Testis (tissue), 3 donors: Measurements from ENCODE around the gene SVIL. TPM values are rescaled to one million over a fixed set of nuclear protein-coding genes. Genes with fewer than 3 reads are reported as not detected.
"Not testable (repeated sequence)": the region's sequence is repeated elsewhere in the genome, so short reads cannot be mapped to it uniquely, and the experiment has no call there.

Experiments used
- DNase-seq: peaks from one replicate; pipeline ENCODE4 v3.0.0-alpha.2; 2019
- H3K27ac ChIP-seq, 2 donors: fragments of 200-600 bp; sonication (generic); one replicate each; pipeline ENCODE4 v1.5.1; 2019
- H3K27me3 ChIP-seq: fragments of 200-600 bp; sonication (generic); one replicate; pipeline ENCODE4 v1.5.1; 2019
- H3K36me3 ChIP-seq: fragments of 200-600 bp; sonication (generic); one replicate; pipeline ENCODE4 v1.5.1; 2017; ENCODE audit warnings: low read depth; ENCODE audit errors: missing control alignments
- H3K4me1 ChIP-seq: fragments of 200-600 bp; sonication (generic); one replicate; pipeline ENCODE4 v1.5.1; 2019
- H3K4me3 ChIP-seq, 2 donors: fragments of 200-600 bp; sonication (generic); one replicate each; pipeline ENCODE4 v1.5.1; 2017 to 2019
- H3K9me3 ChIP-seq: fragments of 200-600 bp; sonication (generic); one replicate; pipeline ENCODE4 v1.5.1; 2017
- POLR2A ChIP-seq: fragments of 450-650 bp; IDR thresholded peaks from one replicate; pipeline ENCODE4 v1.6.1; 2017; ENCODE audit warnings: antibody characterized with exemption, mild to moderate bottlenecking, moderate library complexity
- WGBS, 2 donors: methylation state at CpG; one replicate each; pipeline ENCODE4 v1.1.5; 2018; 5-methylcytosine and 5-hydroxymethylcytosine counted together
- intact Hi-C: fragments of 100-400 bp; cut with DNase I; formaldehyde crosslinking; loops from one replicate; pipeline ENCODE4 v1.15.1; 2023; ENCODE audit warnings: low total_unique reads
- polyA plus RNA-seq: library from polyadenylated mRNA; stranded (reverse); fragments of 350-450 nt; fragmentation: Illumina TruSeq; extraction: RNeasy Lipid Tissue Mini Kit (QIAGEN cat#74804); gene quantifications from one replicate; pipeline ENCODE4 v1.2.3, GENCODE V29; 2014; ENCODE audit warnings: low read depth, low replicate concordance; ENCODE audit not compliant: insufficient read depth
- total RNA-seq, 2 donors: library from RNA; depleted of rRNA; stranded (reverse); fragments of >200 nt; gene quantifications; one replicate each; pipeline ENCODE4 v1.2.3, GENCODE V29; 2016
- TF ChIP-seq, protein P1 (sequence below), 3 experiments: fragments of 450-650 bp in 2 of 3; fragments of 200-600 bp in 1 of 3; sonication (generic) in 1 of 3; IDR thresholded peaks; one replicate each; pipeline ENCODE4 v1.5.1; 2016 to 2019; ENCODE audit warnings: antibody characterized with exemption in 3 of 3, mild to moderate bottlenecking in 2 of 3, moderate library complexity in 1 of 3

SVIL gene
- total and polyA plus RNA-seq, 3 donors from 2014 or later: 44.7 to 67.6 (median 63.1) TPM

DNA sequence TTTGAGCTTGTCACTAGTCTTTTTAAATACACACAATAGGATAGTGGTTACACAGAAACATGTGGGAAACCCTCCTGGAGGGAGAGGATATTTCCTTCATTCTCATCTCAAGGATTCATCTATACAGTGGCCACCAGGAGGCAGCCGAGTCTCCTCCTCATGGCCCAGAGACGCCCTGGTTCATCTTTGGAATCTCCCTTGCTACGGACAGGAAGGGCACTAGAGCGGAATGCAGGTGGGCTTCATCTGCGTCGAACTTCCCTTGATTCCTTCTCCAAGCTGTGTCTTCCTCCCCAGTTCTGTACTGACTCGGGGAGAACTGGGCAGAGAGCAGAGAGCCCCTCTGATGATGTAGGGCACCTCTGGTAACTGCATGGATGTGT is 146.9 kb downstream of the SVIL start:
- H3K27me3 ChIP-seq, intact Hi-C loops, DNase-seq, H3K9me3 ChIP-seq, H3K4me3 ChIP-seq, H3K36me3 ChIP-seq, H3K27ac ChIP-seq: not testable (repeated sequence)
- WGBS, 2 donors: 78 to 80% methylated on average over 6 to 7 of the region's 7 CpGs
- TF ChIP-seq, protein P1, sequence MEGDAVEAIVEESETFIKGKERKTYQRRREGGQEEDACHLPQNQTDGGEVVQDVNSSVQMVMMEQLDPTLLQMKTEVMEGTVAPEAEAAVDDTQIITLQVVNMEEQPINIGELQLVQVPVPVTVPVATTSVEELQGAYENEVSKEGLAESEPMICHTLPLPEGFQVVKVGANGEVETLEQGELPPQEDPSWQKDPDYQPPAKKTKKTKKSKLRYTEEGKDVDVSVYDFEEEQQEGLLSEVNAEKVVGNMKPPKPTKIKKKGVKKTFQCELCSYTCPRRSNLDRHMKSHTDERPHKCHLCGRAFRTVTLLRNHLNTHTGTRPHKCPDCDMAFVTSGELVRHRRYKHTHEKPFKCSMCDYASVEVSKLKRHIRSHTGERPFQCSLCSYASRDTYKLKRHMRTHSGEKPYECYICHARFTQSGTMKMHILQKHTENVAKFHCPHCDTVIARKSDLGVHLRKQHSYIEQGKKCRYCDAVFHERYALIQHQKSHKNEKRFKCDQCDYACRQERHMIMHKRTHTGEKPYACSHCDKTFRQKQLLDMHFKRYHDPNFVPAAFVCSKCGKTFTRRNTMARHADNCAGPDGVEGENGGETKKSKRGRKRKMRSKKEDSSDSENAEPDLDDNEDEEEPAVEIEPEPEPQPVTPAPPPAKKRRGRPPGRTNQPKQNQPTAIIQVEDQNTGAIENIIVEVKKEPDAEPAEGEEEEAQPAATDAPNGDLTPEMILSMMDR (IDR thresholded peaks at IDR 0.05): peak in 2 of 3 experiments; percentile 16 to 40
- H3K4me1 ChIP-seq: peaks cover 12% of the 10 kb centered on the region

DNA sequence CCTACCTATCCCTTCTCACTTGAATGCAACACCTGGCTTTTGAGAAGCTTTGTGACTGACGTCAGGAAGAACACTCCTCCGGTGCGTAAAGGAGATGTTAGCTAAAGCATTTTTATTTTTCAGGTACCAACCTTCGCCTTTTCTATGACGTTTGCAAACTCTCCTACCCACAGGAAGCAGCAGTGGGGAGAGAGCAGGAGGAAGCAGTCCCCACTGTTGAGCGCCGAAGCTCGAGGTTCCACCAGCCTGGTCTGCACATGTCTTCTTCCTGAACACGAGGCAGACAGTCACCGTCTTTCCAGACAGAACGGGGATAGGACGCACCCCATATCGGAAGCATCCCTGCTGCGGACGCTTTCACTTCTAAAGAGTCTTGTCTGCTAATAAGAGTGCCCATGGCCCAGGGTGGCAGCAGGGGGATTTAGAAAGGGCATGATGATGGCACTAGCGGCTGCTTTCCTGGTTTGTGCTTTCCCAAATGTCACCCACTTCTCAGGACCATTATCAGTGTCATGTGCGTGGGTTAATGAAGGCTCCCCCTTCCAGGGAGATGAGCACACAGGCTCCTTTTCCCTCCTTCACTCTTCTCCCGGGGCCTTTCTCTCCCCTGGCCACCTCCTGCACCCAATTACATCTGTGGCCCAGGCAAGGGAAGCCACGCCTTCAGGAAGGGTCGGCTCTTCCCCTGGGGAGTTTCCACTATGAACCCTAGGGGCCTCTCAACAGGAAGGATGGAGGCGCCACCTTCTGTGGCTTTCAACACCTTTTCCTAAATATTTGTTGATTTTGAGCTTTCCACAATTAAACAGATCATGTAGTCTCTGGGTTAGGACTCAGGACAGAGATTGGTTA is 147.5 kb downstream of the SVIL start:
- not testable (repeated sequence) for DNase-seq

DNA sequence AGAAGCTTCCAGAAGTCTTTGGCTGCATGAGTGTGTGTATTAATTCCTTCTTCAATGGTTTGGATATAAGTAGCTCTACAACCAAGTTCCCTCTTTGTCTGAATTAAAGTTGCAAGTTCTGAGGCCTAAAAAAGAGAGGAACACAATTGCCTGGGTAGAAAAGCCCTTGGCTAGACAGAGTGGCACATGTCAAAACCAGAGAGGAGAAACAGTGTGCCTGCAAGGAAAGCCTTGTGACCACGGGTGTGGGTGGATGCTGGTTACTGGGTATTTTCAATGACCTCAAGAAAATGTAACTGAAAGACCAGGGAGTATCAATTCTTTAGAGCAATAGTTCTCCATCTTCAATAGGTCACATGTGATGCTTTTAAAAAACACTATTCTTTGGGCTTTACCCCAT is 148.3 kb downstream of the SVIL start:
- intact Hi-C loops: no loop called here
- TF ChIP-seq POLR2A: no peak
- TF ChIP-seq, protein P1 (IDR thresholded peaks at IDR 0.05): no peak
- 74 to 91% methylated on average over 1 of the region's 1 CpG for WGBS, 2 donors
- Histone ChIP-seq H3K36me3 (no peaks in the 10 kb centered on the region), H3K9me3 (no peaks in the 10 kb centered on the region), H3K27me3 (no peaks in the 10 kb centered on the region), H3K4me1 (peaks cover 22% of the 10 kb centered on the region), H3K4me3 (no peak overlapping the region), H3K27ac (no peak overlapping the region)
- DNase-seq: no peak

More for the DNA sequence above, 147.5 kb downstream of the SVIL start:
- WGBS, 2 donors: 75 to 86% methylated on average over 11 to 21 of the region's 21 CpGs
- H3K4me3 ChIP-seq, intact Hi-C loops, H3K27me3 ChIP-seq, H3K36me3 ChIP-seq, H3K9me3 ChIP-seq, H3K27ac ChIP-seq: not testable (repeated sequence)
- H3K4me1 ChIP-seq: peaks cover 18% of the 10 kb centered on the region

DNA sequence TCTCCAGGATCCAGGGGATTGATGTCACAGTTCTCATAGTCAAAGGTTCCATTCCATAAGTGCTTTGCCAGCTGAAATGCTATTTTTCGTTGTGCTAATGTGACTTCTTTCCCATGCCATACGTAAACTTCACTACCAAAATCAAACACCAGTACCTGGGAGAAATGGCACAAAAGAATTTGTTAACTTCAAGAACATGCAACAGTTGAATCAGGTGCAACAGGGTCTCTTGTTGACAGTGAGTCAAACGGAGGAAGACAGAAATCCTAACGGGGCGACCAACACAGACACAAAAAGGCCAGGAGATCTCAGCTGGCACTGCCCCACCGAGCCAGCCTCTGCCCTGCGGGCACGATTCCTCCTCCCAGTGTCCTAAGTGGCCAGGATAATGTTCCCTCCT is 150.1 kb downstream of the SVIL start:
- H3K36me3 ChIP-seq, intact Hi-C loops, H3K4me3 ChIP-seq, DNase-seq, H3K27ac ChIP-seq, H3K27me3 ChIP-seq, H3K9me3 ChIP-seq: not testable (repeated sequence)
- peaks cover 26% of the 10 kb centered on the region for H3K4me1 ChIP-seq
- 81 to 83% methylated on average over 8 of the region's 8 CpGs for WGBS, 2 donors

DNA sequence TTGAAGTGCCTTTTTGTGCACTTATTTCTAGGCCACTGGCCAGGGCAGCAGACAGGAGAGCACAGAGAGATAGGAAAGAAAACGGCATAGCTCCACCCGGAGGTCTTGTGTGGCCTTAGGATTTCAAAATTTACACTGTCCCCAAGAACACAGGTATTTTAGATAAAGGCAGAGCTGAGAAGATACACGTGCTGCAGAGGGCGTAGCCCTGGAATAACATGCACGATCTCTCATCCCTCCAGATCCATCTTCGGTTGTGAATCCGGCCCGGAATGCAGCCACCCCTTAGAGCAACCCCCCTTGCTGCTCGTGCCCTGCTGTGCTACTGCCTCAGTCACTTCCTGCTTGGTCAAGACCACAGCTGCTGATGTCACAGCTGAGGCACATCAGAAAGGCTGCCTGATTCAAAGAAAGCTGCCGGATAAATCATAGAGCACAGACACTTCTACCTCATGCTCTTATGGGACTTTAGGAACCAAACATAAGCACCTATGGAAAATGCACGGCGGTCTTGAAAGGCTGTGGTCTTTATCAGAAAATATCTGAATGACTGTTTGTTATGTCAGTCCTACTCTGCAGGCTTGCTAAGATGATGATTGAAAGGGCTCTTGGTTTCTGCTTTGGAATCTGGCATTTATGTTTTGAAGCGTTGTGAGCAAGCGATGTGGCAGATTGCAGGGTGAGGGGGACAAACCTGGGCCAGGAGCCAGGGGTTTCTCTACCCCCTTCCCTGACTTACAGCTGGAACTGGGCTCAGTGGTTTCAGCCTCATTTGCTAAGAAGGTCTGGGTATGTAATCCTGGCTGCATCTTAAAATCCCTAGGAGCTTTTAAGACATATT is 152.0 kb downstream of the SVIL start:
- no peaks in the 10 kb centered on the region for H3K9me3 ChIP-seq
- peaks cover 26% of the 10 kb centered on the region for H3K4me1 ChIP-seq
- intact Hi-C loops: no loop called here
- TF ChIP-seq, protein P1 (IDR thresholded peaks at IDR 0.05): no peak
- TF ChIP-seq POLR2A: no peak
- no peaks in the 10 kb centered on the region for H3K27me3 ChIP-seq
- no peaks in the 10 kb centered on the region for H3K36me3 ChIP-seq
- 39 to 51% methylated on average over 14 of the region's 14 CpGs for WGBS, 2 donors
- H3K27ac ChIP-seq: peak overlapping the region in 1 of 2 donors; percentile 9
- peak; percentile 45 for DNase-seq
- H3K4me3 ChIP-seq: no peak overlapping the region
